GM12878 (cell line): ENCODE results near the gene COL28A1. TPM values are rescaled to one million over a fixed set of nuclear protein-coding genes. Genes with fewer than 3 reads are reported as not detected.
A peak's percentile ranks its signal among the peaks of the same experiment; 100 is the strongest.

ENCODE experiments used
- ATAC-seq: fragments of 200-7000 bp; cut with Tn5 transposase; 3 replicates; pipeline ENCODE4 v1.9.1; 2020; ENCODE audit warnings: mild to moderate bottlenecking, moderate library complexity
- BruUV-seq: library from RNA; stranded (reverse); fragments of 400-500 nt; replicated peaks from 2 replicates; lab custom pipeline; 2021; lab: Mats Ljungman, UMichigan
- CTCF ChIA-PET: fragments of 300-600 bp; sonication (Branson Sonifier 250); formaldehyde crosslinking; extraction: SDS; loops from one replicate; lab custom pipeline; 2021; ENCODE audit warnings: inconsistent platforms; lab: Yijun Ruan, JAX
- POLR2A ChIA-PET: fragments of 350-600 bp; formaldehyde crosslinking; extraction: SDS; loops from one replicate; lab custom pipeline; 2021; ENCODE audit warnings: inconsistent platforms; lab: Charles Lee
- RAD21 ChIA-PET: fragments of 300-600 bp; sonication (Branson Sonifier 250); formaldehyde crosslinking; loops from one replicate; lab custom pipeline; 2023; ENCODE audit warnings: antibody characterized with exemption; ENCODE audit not compliant: unreplicated experiment; lab: Charles Lee
- SMC1A ChIA-PET: fragments of 300-600 bp; sonication (Branson Sonifier 250); formaldehyde crosslinking; loops from one replicate; lab custom pipeline; 2023; ENCODE audit not compliant: unreplicated experiment, uncharacterized antibody; lab: Charles Lee
- DNase-seq: peaks from one replicate; pipeline ENCODE4 v3.0.0-alpha.2; 2011; ENCODE audit warnings: low read depth, low spot score
- FAIRE-seq: peaks from 3 replicates; lab custom pipeline; 2011; peaks lifted over from hg19 to GRCh38; lab: Jason Lieb, UNC
- H2AFZ ChIP-seq: 2 replicates; pipeline ENCODE4 v1.6.0; 2011; ENCODE audit warnings: low read depth, low read length, control low read depth; ENCODE audit not compliant: control insufficient read depth
- H3K27ac ChIP-seq: 2 replicates; pipeline ENCODE4 v1.5.1; 2011; ENCODE audit warnings: control low read depth; ENCODE audit not compliant: control insufficient read depth, insufficient read depth
- H3K27me3 ChIP-seq, 2 experiments: replicated peaks in 1 of 2; 2 replicates each; pipeline versions ENCODE4 v1.6.0 to v1.6.1; 2011; ENCODE audit warnings: low read length in 1 of 2; ENCODE audit not compliant: control insufficient read depth in 2 of 2, insufficient read depth in 2 of 2
- H3K36me3 ChIP-seq, 2 experiments: 2 replicates each; pipeline ENCODE4 v1.5.1; 2011; ENCODE audit warnings: low read length in 1 of 2; ENCODE audit not compliant: control insufficient read depth in 2 of 2, insufficient read depth in 2 of 2
- H3K4me1 ChIP-seq: 2 replicates; pipeline ENCODE4 v1.6.1; 2011; ENCODE audit warnings: mild to moderate bottlenecking, low read length, moderate library complexity, mixed read lengths; ENCODE audit not compliant: control insufficient read depth, insufficient read depth
- H3K4me2 ChIP-seq: 2 replicates; pipeline ENCODE4 v1.6.0; 2011; ENCODE audit warnings: control low read depth; ENCODE audit not compliant: control insufficient read depth, insufficient read depth
- H3K4me3 ChIP-seq: fragments of 200-600 bp; sonication (generic); 2 replicates; pipeline ENCODE4 v1.5.1; 2016
- H3K79me2 ChIP-seq: 2 replicates; pipeline ENCODE4 v1.6.0; 2011; ENCODE audit warnings: low read length; ENCODE audit not compliant: control insufficient read depth, insufficient read depth
- H3K9ac ChIP-seq: 2 replicates; pipeline ENCODE4 v1.8.0; 2011; ENCODE audit warnings: low read length, control low read depth, mixed read lengths; ENCODE audit not compliant: control insufficient read depth, insufficient read depth
- H3K9me3 ChIP-seq: replicated peaks from 3 replicates; pipeline ENCODE4 v1.5.1; 2011; ENCODE audit warnings: mild to moderate bottlenecking, low read length; ENCODE audit not compliant: control insufficient read depth, insufficient read depth
- H4K20me1 ChIP-seq: 2 replicates; pipeline ENCODE4 v1.6.0; 2011; ENCODE audit not compliant: control insufficient read depth, insufficient read depth
- CHD4 ChIP-seq: fragments of 200-600 bp; sonication (generic); IDR thresholded peaks from 2 replicates; pipeline ENCODE4 v1.6.1; 2016; ENCODE audit warnings: mild to moderate bottlenecking
- GATAD2B ChIP-seq: fragments of 450-650 bp; conservative IDR thresholded peaks from 2 replicates; pipeline ENCODE4 v1.6.1; 2017; ENCODE audit warnings: low read depth, mild to moderate bottlenecking, moderate library complexity
- KDM1A ChIP-seq: fragments of 200-600 bp; sonication (generic); IDR thresholded peaks from 2 replicates; pipeline ENCODE4 v1.6.1; 2016; ENCODE audit warnings: borderline replicate concordance
- MAX ChIP-seq: IDR thresholded peaks from 2 replicates; pipeline ENCODE4 v1.6.1; 2012; ENCODE audit warnings: low read depth, low read length, improper control_type of control experiment
- NFIC ChIP-seq: IDR thresholded peaks from 2 replicates; pipeline ENCODE4 v1.6.1; 2012; ENCODE audit warnings: low read depth, mild to moderate bottlenecking, inconsistent platforms, low read length, moderate library complexity
- NKRF ChIP-seq: fragments of 450-650 bp; conservative IDR thresholded peaks from 2 replicates; pipeline ENCODE4 v1.6.1; 2017; ENCODE audit warnings: mild to moderate bottlenecking, moderate library complexity
- PBX3 ChIP-seq: IDR thresholded peaks from 2 replicates; pipeline ENCODE4 v1.6.1; 2011; ENCODE audit warnings: mild to moderate bottlenecking, low read depth, low read length, moderate library complexity; ENCODE audit not compliant: insufficient replicate concordance
- POLR2AphosphoS5 ChIP-seq: IDR thresholded peaks from 2 replicates; pipeline ENCODE4 v1.6.1; 2011; ENCODE audit warnings: mild to moderate bottlenecking, low read length, inconsistent platforms
- RBBP5 ChIP-seq: fragments of 200-600 bp; sonication (generic); conservative IDR thresholded peaks from 2 replicates; pipeline ENCODE4 v1.6.1; 2016
- RFX5 ChIP-seq: IDR thresholded peaks from 2 replicates; pipeline ENCODE4 v1.6.1; 2011; ENCODE audit warnings: low read depth, low read length, improper control_type of control experiment
- SKIL ChIP-seq: fragments of 450-650 bp; IDR thresholded peaks from 2 replicates; pipeline ENCODE4 v1.6.1; 2017; ENCODE audit warnings: mild to moderate bottlenecking, low read depth, inconsistent platforms; ENCODE audit not compliant: poor library complexity, severe bottlenecking
- SMC3 ChIP-seq: IDR thresholded peaks from 2 replicates; pipeline ENCODE4 v1.6.1; 2011; ENCODE audit warnings: low read length, improper control_type of control experiment, borderline replicate concordance
- STAT3 ChIP-seq: IDR thresholded peaks from 2 replicates; pipeline ENCODE4 v1.6.1; 2011; ENCODE audit warnings: low read depth, low read length, improper control_type of control experiment
- WRNIP1 ChIP-seq: IDR thresholded peaks from 2 replicates; pipeline ENCODE4 v1.6.1; 2011; ENCODE audit warnings: low read depth, low read length, improper control_type of control experiment, borderline replicate concordance
- YY1 ChIP-seq: IDR thresholded peaks from 2 replicates; pipeline ENCODE4 v1.6.1; 2011; ENCODE audit warnings: low read depth, mild to moderate bottlenecking, low read length
- ZNF217 ChIP-seq: fragments of 450-650 bp; IDR thresholded peaks from 2 replicates; pipeline ENCODE4 v1.6.1; 2017; ENCODE audit warnings: antibody characterized with exemption, mild to moderate bottlenecking
- ZZZ3 ChIP-seq: IDR thresholded peaks from 2 replicates; pipeline ENCODE4 v1.6.1; 2011; ENCODE audit warnings: low read depth; ENCODE audit not compliant: control insufficient read depth, insufficient read length
- WGBS: methylation state at CpG from one replicate; pipeline ENCODE4 v1.1.6; 2016; ENCODE audit warnings: low lambda C conversion rate; ENCODE audit not compliant: insufficient replicate concordance, insufficient coverage; ENCODE audit errors: missing lambda C conversion rate; 5-methylcytosine and 5-hydroxymethylcytosine counted together
- in situ Hi-C: fragments of 300-500 bp; cut with MboI; formaldehyde crosslinking; loops from 9 replicates; pipeline ENCODE4 v1.14.3; 2018; ENCODE audit warnings: mixed read lengths
- intact Hi-C: fragments of 100-400 bp; cut with micrococcal nuclease; formaldehyde crosslinking; loops from one replicate; pipeline ENCODE4 v1.14.2; 2022; ENCODE audit not compliant: unreplicated experiment
- polyA plus RNA-seq, 11 experiments: library from polyadenylated mRNA; depleted of rRNA in 4 of 11; unstranded in 6 of 11; stranded (reverse) in 5 of 11; fragments of >200 nt; fragmentation: Nextera tagmentation in 4 of 11; fragmentation: Illumina TruSeq in 1 of 11; extraction: Ambion mirVana in 4 of 11; extraction: Trizol in 1 of 11; gene quantifications; 1 replicate in 1 of 11; 2 replicates in 10 of 11; pipeline versions ENCODE4 v1.2.1 to v1.2.3, GENCODE V29; 2011 to 2016; ENCODE audit warnings: inconsistent platforms in 2 of 11, missing spikeins in 2 of 11, low read depth in 1 of 11
- total RNA-seq, 4 experiments: library from RNA; depleted of rRNA in 3 of 4; stranded (reverse); fragments of >200 nt in 3 of 4; fragmentation: Illumina TruSeq in 1 of 4; extraction: Trizol in 1 of 4; gene quantifications; 2 replicates each; pipeline versions ENCODE4 v1.2.1 to v1.2.3, GENCODE V29; 2013 to 2021

Gene COL28A1
- total and polyA plus RNA-seq, 10 of the 15 experiments (the other 5 are each of a cell fraction or from before 2014, with no cell fraction given): 0.05 to 0.22 TPM; not detected in 8

GRCh38 chr7:7424151-7424873 lies 111.4 kb downstream of the COL28A1 start:
- BruUV-seq: no TSS peak
- H3K9ac ChIP-seq: no peak overlapping the region
- ChIA-PET SMC1A (interaction anchor here (0.6 to 4.1 kb wide), 28 partner anchors 8 to 901 kb away, joined by 3 to 30 read pairs (median 3); partner anchors contain the start of genes C1GALT1, MIOS and UMAD1), POLR2A (interaction anchor here (1.0 to 1.8 kb wide), 2 partner anchors 15 to 243 kb away, joined by 3 to 4 read pairs; no protein-coding TSS in a partner anchor), CTCF (interaction anchor here (0.6 to 4.9 kb wide), 37 partner anchors 8 to 939 kb away, joined by 3 to 31 read pairs (median 4); partner anchors contain the start of genes C1GALT1 and COL28A1), RAD21 (interaction anchor here (0.6 to 2.1 kb wide), 21 partner anchors 10 to 872 kb away, joined by 3 to 13 read pairs (median 4); partner anchors contain the start of gene C1GALT1)
- no peaks in the 10 kb centered on the region for H3K79me2 ChIP-seq
- H3K4me2 ChIP-seq: peak overlapping the region; percentile 72
- peak overlapping the region; percentile 41 for H3K4me3 ChIP-seq
- intact Hi-C loops: loop anchor here (2.0 to 5.0 kb wide), 6 partner anchors 116 to 873 kb away; partner anchors contain the start of gene C1GALT1
- DNase-seq (peak; percentile 37), ATAC-seq (peak; percentile 92), FAIRE-seq (peak; percentile 69)
- H3K27ac ChIP-seq: no peak overlapping the region
- no peaks in the 10 kb centered on the region for H3K4me1 ChIP-seq
- in situ Hi-C loops: loop anchor here (10.0 kb wide), 2 partner anchors 340 to 800 kb away; no protein-coding TSS in a partner anchor
- no peaks in the 10 kb centered on the region for H3K36me3 ChIP-seq
- no peaks in the 10 kb centered on the region for H3K27me3 ChIP-seq
- WGBS: 33% methylated on average over 14 of the region's 14 CpGs
- H4K20me1 ChIP-seq: no peaks in the 10 kb centered on the region
- no peaks in the 10 kb centered on the region for H3K9me3 ChIP-seq
- peak overlapping the region; percentile 89 for H2AFZ ChIP-seq
- TF ChIP-seq SMC3 (peak; percentile 66; the same call in 1 of the 2 replicates), NKRF (no peak), ZZZ3 (no peak), MAX (no peak), ZNF217 (no peak), NFIC (no peak), KDM1A (no peak), WRNIP1 (no peak), CHD4 (no peak), GATAD2B (0 out of 2 replicates have a peak, but pooled peaks have one; percentile 26), PBX3 (peak; percentile 65), STAT3 (no peak), SKIL (peak; percentile 22), POLR2AphosphoS5 (no peak), YY1 (peak; percentile 82), RBBP5 (no peak), RFX5 (no peak)
